Measurements from ENCODE around the gene MACROD2. TPM values are rescaled to one million over a fixed set of nuclear protein-coding genes. Genes with fewer than 3 reads are reported as not detected.

MACROD2 gene
- polyA plus RNA-seq, 1 donor = 5.4 TPM

- H3K4me3 ChIP-seq (ENCODE audit: low read length) = no peak overlapping the region
- no peak for DNase-seq
- H3K27me3 ChIP-seq (ENCODE audit: control insufficient read depth, insufficient read depth, low read length) = no peaks in the 10 kb centered on the region
- no peaks in the 10 kb centered on the region for H3K4me1 ChIP-seq (ENCODE audit: control insufficient read depth, insufficient read depth, low read length)
- H3K9me3 ChIP-seq (ENCODE audit: control insufficient read depth, low read depth, low read length) = no peaks in the 10 kb centered on the region
- no peaks in the 10 kb centered on the region for H3K36me3 ChIP-seq (ENCODE audit: control insufficient read depth, insufficient read depth, low read length)
- WGBS (ENCODE audit: insufficient coverage, low lambda C conversion rate) = 100% methylated on average over 1 of the region's 2 CpGs
- H3K27ac ChIP-seq (ENCODE audit: low read length) = no peak overlapping the region
Observed at GRCh38 chr20:14672066-14672465, 676.8 kb downstream of the MACROD2 start.

DNA sequence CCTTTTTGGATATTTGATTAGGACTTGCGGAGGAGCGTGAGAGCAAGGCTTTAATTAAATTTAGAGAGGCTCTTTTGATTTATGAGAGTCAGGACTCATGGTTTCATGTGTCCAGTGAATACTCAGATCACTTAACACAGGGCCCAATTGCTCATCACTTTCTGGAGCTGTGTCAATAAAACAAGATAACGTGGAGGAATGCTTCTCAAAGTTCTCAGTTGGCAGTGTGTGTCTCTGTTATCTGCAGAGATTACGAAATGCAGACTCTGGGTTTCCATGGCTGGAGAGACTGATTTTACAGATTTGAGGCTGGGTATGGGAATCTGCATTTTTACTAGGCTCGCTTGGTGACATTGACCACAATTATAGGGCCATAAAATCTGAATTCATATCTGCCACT lies 677.8 kb downstream of the MACROD2 start:
- H3K27me3 ChIP-seq (ENCODE audit: control insufficient read depth, insufficient read depth, low read length) = no peaks in the 10 kb centered on the region
- no peaks in the 10 kb centered on the region for H3K36me3 ChIP-seq (ENCODE audit: control insufficient read depth, insufficient read depth, low read length)
- no peaks in the 10 kb centered on the region for H3K4me1 ChIP-seq (ENCODE audit: control insufficient read depth, insufficient read depth, low read length)
- DNase-seq = peak; percentile 68 to 75
- no peaks in the 10 kb centered on the region for H3K9me3 ChIP-seq (ENCODE audit: control insufficient read depth, low read depth, low read length)
- WGBS (ENCODE audit: insufficient coverage, low lambda C conversion rate) = no CpG with 5 or more reads among the region's 5 CpGs
- H3K27ac ChIP-seq (ENCODE audit: low read length) = peak overlapping the region; percentile 28
- H3K4me3 ChIP-seq (ENCODE audit: low read length) = no peak overlapping the region

GRCh38 chr20:14677455-14677854 lies 682.1 kb downstream of the MACROD2 start:
- Histone ChIP-seq H3K4me1 (ENCODE audit: control insufficient read depth, insufficient read depth, low read length) (no peaks in the 10 kb centered on the region), H3K27me3 (ENCODE audit: control insufficient read depth, insufficient read depth, low read length) (no peaks in the 10 kb centered on the region), H3K27ac (ENCODE audit: low read length) (no peak overlapping the region), H3K36me3 (ENCODE audit: control insufficient read depth, insufficient read depth, low read length) (no peaks in the 10 kb centered on the region), H3K9me3 (ENCODE audit: control insufficient read depth, low read depth, low read length) (no peaks in the 10 kb centered on the region), H3K4me3 (ENCODE audit: low read length) (no peak overlapping the region)
- DNase-seq = no peak
- 100% methylated on average over 1 of the region's 2 CpGs for WGBS (ENCODE audit: insufficient coverage, low lambda C conversion rate)

DNA sequence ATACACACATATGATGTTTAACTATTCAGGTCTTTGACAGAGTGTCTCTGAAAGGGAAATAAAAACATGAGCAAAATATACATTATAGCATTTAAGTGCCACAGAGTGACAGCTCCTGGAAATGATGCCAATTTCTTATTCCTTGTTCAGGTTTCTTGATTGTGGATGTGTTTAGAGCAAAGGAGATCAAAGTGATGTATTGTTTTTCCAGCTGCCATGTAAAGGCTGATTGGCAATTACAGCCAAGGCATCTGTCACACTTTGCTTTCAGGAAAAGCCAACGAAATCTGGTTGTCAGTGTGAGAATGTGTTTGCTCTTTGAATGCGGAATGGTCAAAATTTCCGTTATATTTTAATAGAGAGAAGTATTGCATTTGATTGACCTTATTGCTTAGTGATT lies 689.9 kb downstream of the MACROD2 start:
- WGBS (ENCODE audit: insufficient coverage, low lambda C conversion rate) = no CpG with 5 or more reads among the region's 3 CpGs
- no peaks in the 10 kb centered on the region for H3K4me1 ChIP-seq (ENCODE audit: control insufficient read depth, insufficient read depth, low read length)
- no peaks in the 10 kb centered on the region for H3K36me3 ChIP-seq (ENCODE audit: control insufficient read depth, insufficient read depth, low read length)
- H3K4me3 ChIP-seq (ENCODE audit: low read length) = no peak overlapping the region
- H3K27ac ChIP-seq (ENCODE audit: low read length) = no peak overlapping the region
- H3K9me3 ChIP-seq (ENCODE audit: control insufficient read depth, low read depth, low read length) = no peaks in the 10 kb centered on the region
- no peak for DNase-seq
- no peaks in the 10 kb centered on the region for H3K27me3 ChIP-seq (ENCODE audit: control insufficient read depth, insufficient read depth, low read length)

GRCh38 chr20:14687313-14687712 lies 692.0 kb downstream of the MACROD2 start:
- Histone ChIP-seq H3K9me3 (ENCODE audit: control insufficient read depth, low read depth, low read length) (no peaks in the 10 kb centered on the region), H3K36me3 (ENCODE audit: control insufficient read depth, insufficient read depth, low read length) (no peaks in the 10 kb centered on the region), H3K4me3 (ENCODE audit: low read length) (no peak overlapping the region), H3K27ac (ENCODE audit: low read length) (no peak overlapping the region), H3K27me3 (ENCODE audit: control insufficient read depth, insufficient read depth, low read length) (no peaks in the 10 kb centered on the region), H3K4me1 (ENCODE audit: control insufficient read depth, insufficient read depth, low read length) (no peaks in the 10 kb centered on the region)
- DNase-seq = no peak
- no CpG with 5 or more reads among the region's 2 CpGs for WGBS (ENCODE audit: insufficient coverage, low lambda C conversion rate)

- no peaks in the 10 kb centered on the region for H3K9me3 ChIP-seq (ENCODE audit: control insufficient read depth, low read depth, low read length)
- no peaks in the 10 kb centered on the region for H3K27me3 ChIP-seq (ENCODE audit: control insufficient read depth, insufficient read depth, low read length)
- H3K4me3 ChIP-seq (ENCODE audit: low read length) = no peak overlapping the region
- WGBS (ENCODE audit: insufficient coverage, low lambda C conversion rate) = no CpG with 5 or more reads among the region's 2 CpGs
- DNase-seq = no peak
- H3K27ac ChIP-seq (ENCODE audit: low read length) = no peak overlapping the region
- H3K4me1 ChIP-seq (ENCODE audit: control insufficient read depth, insufficient read depth, low read length) = no peaks in the 10 kb centered on the region
- no peaks in the 10 kb centered on the region for H3K36me3 ChIP-seq (ENCODE audit: control insufficient read depth, insufficient read depth, low read length)
Observed at GRCh38 chr20:14688005-14688404, 692.7 kb downstream of the MACROD2 start.

DNA sequence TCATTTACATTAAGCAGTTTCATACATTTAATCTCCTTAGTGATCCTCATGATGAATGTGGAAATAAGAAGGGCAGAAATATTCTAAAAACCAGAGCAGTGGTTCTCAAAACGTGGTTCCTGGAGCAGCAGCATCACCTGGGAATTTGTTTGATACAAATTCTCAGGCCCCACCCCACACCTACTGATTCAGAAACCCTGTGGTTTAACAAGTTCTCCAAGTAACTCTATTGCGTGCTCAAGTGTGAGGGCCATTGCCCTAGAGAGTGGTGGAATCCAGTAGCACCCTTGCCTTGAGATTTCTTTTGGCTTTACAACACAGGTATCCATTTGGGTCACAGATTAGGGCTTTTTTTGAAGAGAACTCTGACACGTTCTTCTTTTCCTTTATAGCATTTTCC lies 696.7 kb downstream of the MACROD2 start:
- no peak for DNase-seq
- H3K27ac ChIP-seq (ENCODE audit: low read length) = no peak overlapping the region
- 80% methylated on average over 1 of the region's 3 CpGs for WGBS (ENCODE audit: insufficient coverage, low lambda C conversion rate)
- no peaks in the 10 kb centered on the region for H3K4me1 ChIP-seq (ENCODE audit: control insufficient read depth, insufficient read depth, low read length)
- H3K4me3 ChIP-seq (ENCODE audit: low read length) = no peak overlapping the region
- no peaks in the 10 kb centered on the region for H3K9me3 ChIP-seq (ENCODE audit: control insufficient read depth, low read depth, low read length)
- no peaks in the 10 kb centered on the region for H3K27me3 ChIP-seq (ENCODE audit: control insufficient read depth, insufficient read depth, low read length)
- no peaks in the 10 kb centered on the region for H3K36me3 ChIP-seq (ENCODE audit: control insufficient read depth, insufficient read depth, low read length)

DNA sequence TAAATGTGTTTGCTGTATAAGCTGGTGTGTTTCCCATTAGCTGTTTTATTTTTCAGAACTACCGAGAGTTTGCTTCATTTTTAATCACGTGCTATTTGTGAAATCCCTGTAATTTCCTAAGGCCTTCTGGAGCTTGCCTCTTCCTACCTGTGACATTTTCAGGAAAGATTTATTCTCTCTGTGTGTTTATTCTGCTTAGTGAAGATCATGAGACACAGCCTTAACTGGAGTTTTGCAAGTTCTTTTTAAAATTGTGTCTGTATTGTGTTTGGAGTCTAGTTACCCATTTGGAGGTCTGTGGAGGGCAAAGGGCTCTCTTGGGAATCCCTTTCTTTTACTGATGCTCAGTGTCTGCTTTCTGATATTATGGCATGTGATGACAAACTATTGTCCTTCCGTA lies 701.2 kb downstream of the MACROD2 start:
- WGBS (ENCODE audit: insufficient coverage, low lambda C conversion rate) = 95% methylated on average over 2 of the region's 3 CpGs
- Histone ChIP-seq H3K27ac (ENCODE audit: low read length) (no peak overlapping the region), H3K36me3 (ENCODE audit: control insufficient read depth, insufficient read depth, low read length) (no peaks in the 10 kb centered on the region), H3K4me1 (ENCODE audit: control insufficient read depth, insufficient read depth, low read length) (peaks cover 9% of the 10 kb centered on the region), H3K4me3 (ENCODE audit: low read length) (no peak overlapping the region), H3K9me3 (ENCODE audit: control insufficient read depth, low read depth, low read length) (no peaks in the 10 kb centered on the region), H3K27me3 (ENCODE audit: control insufficient read depth, insufficient read depth, low read length) (no peaks in the 10 kb centered on the region)
- no peak for DNase-seq

DNA sequence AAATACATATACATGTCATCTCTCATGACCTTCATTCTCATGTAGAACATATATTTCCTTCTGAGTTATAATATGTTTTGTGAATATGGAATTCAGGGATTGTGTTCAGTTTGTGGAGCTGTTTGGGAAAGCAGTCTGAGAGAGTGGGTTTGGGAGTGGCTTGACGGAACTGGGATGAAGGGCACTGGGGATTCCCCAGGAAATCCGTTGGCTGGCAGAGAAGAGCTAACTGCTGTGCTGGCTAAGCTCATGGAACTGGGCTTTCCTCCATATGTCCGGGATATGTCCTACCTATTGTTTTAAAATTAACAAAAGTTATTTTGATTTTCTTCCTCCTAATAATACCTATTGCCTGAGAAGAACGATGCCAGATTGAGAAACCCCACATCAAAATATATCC lies 701.6 kb downstream of the MACROD2 start:
- no peak for DNase-seq
- WGBS (ENCODE audit: insufficient coverage, low lambda C conversion rate) = 100% methylated on average over 2 of the region's 4 CpGs
- peaks cover 9% of the 10 kb centered on the region for H3K4me1 ChIP-seq (ENCODE audit: control insufficient read depth, insufficient read depth, low read length)
- no peak overlapping the region for H3K27ac ChIP-seq (ENCODE audit: low read length)
- no peaks in the 10 kb centered on the region for H3K36me3 ChIP-seq (ENCODE audit: control insufficient read depth, insufficient read depth, low read length)
- H3K27me3 ChIP-seq (ENCODE audit: control insufficient read depth, insufficient read depth, low read length) = no peaks in the 10 kb centered on the region
- H3K9me3 ChIP-seq (ENCODE audit: control insufficient read depth, low read depth, low read length) = no peaks in the 10 kb centered on the region
- H3K4me3 ChIP-seq (ENCODE audit: low read length) = no peak overlapping the region

- Histone ChIP-seq H3K27me3 (ENCODE audit: control insufficient read depth, insufficient read depth, low read length) (no peaks in the 10 kb centered on the region), H3K36me3 (ENCODE audit: control insufficient read depth, insufficient read depth, low read length) (no peaks in the 10 kb centered on the region), H3K9me3 (ENCODE audit: control insufficient read depth, low read depth, low read length) (no peaks in the 10 kb centered on the region), H3K4me3 (ENCODE audit: low read length) (no peak overlapping the region), H3K27ac (ENCODE audit: low read length) (no peak overlapping the region), H3K4me1 (ENCODE audit: control insufficient read depth, insufficient read depth, low read length) (peaks cover 9% of the 10 kb centered on the region)
- no CpG with 5 or more reads among the region's 4 CpGs for WGBS (ENCODE audit: insufficient coverage, low lambda C conversion rate)
- DNase-seq = no peak
Observed at GRCh38 chr20:14698125-14698524, 702.8 kb downstream of the MACROD2 start.

DNA sequence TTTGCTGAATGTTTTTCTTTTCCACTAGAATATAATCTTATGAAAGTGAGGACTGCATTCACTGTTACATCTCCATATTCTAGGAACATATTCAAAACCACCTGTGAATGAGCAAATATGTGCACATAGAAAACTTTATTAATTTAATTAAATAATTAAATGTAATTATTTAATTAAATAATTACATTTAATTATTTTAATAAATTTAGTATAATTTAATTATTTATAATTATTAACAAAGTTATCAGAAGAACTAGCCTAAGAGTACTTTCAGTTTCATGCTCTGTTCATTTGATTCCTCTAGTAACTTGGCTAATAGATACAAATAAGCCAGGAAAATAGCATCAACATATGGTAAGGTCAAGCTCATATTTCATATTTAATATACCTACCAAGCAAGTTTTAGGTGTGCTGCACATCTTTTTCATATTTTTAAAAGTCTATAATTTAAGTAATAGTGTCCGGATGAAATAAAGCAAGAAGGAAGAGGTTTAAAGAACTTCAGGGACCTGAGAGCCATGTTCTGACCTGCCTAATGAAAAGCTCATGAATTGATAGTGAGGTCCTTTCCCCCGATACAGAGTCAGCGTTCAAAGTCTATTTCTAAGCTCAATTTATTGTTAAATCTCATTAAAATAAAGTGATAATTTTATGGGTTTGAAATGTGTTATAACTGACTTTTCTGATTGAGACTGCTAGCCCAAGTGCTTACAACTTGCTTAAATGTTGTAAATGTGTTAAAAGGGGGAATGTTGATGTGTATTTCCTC lies 703.5 kb downstream of the MACROD2 start:
- H3K27me3 ChIP-seq (ENCODE audit: control insufficient read depth, insufficient read depth, low read length) = no peaks in the 10 kb centered on the region
- no peaks in the 10 kb centered on the region for H3K9me3 ChIP-seq (ENCODE audit: control insufficient read depth, low read depth, low read length)
- peak in 1 of 2 donors; percentile 42 for DNase-seq
- no peak overlapping the region for H3K4me3 ChIP-seq (ENCODE audit: low read length)
- peaks cover 9% of the 10 kb centered on the region for H3K4me1 ChIP-seq (ENCODE audit: control insufficient read depth, insufficient read depth, low read length)
- WGBS (ENCODE audit: insufficient coverage, low lambda C conversion rate) = 20% methylated on average over 1 of the region's 3 CpGs
- H3K36me3 ChIP-seq (ENCODE audit: control insufficient read depth, insufficient read depth, low read length) = no peaks in the 10 kb centered on the region
- H3K27ac ChIP-seq (ENCODE audit: low read length) = peak overlapping the region; percentile 52
